ENCODE results near the gene FAAH.

Gene FAAH

DNA sequence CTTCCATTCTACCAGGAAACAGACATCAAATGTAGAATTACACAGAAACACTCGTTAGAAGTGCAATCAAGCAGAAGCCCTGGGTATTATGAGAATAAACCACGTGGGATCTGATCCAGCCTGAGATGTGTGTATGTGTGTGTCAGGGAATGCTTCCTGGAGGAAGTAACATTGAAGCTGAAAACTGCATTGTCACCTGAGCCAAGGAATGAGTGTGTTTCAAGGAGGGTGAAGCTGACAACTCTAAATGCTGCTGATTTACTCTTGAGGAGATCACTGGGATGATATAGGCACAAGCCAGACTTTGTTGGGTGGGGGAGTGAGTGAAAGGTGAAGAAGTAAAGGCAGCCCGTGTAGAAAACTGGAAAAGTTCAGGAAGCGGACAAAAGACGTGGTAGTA is 27.6 kb downstream of the FAAH start:
- no peak for DNase-seq

DNA sequence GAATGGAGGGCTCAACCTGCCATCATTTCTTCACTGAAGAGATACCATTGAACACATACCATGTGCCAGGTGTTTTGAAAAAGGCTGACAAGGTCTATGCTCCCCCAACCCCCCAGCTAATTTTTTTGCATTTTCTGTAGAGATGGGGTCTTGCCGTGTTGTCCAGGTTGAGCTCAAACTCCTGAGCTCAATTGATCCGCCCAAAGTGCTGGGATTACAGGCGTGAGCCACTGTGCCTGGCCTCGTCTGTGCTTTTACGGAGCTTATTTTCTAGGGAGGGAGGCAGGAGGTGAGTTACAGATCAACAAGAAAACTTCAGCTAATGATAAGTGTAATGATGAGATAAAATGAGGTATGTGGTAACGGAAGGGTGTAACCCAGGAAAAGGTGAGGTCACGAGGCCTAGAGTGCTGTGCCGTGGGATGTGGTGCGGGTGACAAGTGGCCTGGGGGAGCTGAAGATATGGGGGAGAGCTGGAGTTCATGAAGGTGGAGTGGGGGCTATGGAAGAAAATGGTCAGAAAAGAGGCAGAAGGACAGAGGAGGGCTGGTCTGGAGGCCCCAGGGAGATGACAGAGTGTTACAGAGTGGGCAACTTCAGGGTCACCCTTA is 28.2 kb downstream of the FAAH start:
- DNase-seq = no peak

DNA sequence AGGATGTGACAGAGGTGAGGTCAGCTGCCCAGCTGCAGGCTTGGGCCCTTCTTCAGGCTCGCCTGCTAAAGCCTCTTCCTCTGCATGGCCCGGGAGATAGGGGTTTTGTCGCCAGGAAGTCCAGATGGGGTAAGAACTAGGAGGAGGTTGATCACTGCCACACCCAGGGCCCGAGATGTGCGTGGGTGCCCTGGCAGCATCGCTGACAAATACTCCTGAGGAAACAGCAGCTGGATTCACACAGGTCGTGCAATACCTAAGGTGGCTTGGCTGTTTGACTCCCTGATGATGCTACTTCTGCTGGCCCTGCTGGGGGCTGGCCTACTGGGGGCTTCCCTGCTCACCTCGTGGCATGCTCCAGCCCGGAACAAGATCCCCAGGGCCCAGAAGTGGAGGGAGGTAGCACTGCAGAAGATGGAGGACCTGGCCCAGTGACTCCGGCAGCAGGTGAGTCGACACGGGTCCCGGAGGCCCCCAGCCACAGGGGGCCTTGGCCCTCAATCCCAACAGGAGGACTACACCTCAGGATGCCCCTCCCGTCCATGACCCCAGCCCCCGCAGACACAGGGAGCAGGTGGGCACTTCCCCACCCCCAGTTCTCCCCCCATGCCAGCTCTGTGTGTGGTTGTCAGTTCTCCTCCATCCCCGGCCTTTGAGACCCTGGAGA is 29.6 kb downstream of the FAAH start:
- DNase-seq = no peak

DNA sequence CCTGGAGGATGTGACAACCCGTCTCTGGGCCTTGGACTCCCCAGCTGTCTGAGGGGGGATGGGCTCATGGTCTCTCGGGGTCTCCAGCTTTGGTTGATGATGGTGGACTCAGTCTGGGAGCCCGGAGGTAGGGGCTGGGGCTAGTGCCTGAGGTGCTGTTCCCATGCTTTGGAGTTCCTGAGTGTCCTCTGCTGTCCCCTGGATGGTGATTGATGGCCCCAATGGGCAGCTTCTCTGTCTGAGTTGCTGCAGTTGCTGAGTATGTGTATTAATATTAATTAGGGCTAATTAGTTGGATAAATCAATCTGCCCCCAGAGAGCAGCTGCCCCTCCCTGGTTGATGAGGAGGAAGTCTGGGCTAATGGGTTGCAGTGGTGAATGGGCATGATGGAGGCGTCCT is 30.6 kb downstream of the FAAH start:
- DNase-seq = no peak

DNA sequence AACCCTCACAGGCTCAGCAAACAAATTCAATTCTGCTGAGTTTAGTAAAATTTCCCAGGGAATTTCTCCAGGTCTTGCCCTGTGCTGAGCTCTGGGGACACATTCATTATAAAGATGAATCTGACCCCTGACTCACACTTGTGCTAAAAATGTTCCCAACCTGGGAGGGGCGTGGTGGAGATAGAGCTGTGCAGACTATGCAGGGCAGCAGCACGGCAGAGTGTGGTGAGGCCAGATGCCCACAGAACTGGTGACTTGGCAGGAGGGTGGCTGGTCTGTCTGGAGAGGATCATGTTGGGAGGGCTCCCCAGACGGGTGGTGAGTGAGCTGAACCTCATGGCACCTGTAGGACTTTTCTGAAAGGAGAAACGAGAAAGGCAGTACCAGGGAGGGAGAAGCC is 31.6 kb downstream of the FAAH start:
- no peak for DNase-seq

DNA sequence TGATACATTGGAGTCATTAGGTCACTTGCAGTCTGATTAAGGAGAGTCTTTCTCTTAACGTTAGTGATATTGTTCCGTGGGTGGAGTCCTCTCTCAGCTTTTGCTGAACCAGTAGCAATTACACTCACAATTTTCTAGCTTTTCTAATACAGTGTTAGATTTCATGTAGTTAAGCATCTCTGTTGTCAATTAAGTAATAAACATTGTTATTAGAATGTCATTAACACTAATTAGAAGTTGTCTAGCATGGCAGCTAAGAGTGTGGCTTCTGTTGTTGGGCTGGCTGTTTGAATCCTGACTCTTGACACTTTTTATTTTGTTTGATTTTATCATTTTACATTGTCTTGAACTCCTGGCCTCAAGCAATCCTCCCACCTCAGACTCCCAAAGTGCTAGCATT is 33.4 kb downstream of the FAAH start:
- DNase-seq = no peak

DNA sequence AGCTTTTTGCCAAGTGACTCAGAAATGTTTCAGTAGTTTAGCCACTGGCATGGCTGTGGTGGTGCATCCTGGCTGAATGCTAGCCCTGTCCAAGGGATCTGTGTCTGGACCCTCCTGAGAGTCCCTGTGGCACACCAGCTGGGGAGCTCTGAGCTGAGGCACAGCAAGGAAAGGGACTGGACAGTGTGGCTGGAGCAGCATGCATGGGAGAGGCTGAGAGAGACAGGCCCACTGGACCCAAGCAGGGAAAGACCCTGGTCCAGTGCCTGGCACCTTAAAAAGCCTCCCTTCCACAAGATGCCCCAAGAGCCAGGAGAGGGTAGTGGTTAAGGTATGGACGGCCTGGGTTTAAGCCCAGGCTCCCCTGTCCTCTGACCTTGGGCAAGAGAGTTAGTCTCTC is 35.3 kb downstream of the FAAH start:
- no peak for DNase-seq

DNA sequence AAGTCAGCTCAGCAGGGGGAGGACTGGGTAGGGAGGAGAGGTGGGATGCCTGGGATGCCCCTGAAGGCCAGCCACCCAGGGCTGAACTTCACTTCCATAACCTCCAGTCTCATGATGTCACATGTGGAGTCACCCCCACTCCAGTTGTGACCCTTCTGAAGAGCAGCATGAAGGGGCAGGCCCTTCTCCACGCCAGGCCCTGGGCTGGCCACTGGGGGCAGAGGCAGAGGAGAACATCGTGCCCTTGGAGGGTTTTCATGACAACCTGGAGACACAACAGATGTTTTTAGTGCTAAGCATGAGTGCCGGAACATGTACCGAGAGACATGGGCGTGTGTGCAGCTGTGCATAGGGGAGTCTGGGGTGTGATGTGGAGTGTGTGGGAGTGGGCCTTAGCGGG is 37.6 kb downstream of the FAAH start:
- no peak for DNase-seq

DNA sequence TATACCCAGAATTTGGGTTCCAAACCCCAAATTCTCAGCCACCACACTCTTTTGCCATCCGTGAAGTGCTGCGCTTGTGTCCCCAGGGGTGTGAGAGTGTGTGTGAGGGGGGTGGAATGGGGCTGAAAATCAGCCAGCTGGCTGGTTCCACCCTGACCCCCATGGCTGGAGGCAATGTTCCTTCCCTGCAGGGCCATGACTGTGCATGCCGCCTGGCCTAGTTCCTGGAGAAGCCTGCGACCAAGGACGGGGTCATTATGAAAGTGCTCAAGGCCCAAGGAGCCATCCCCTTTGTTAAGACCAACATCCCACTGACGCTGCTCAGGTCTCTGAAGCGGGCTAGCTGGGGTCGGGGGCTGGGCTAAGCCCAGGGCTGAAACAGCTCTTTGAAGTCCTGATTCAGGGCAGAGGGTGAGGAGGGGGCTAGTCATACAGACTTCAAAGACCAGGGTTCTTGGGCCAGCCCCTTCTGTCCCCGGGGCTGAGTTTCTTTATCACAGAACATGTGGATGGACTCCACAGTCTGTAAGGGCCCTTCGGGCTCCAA is 38.7 kb downstream of the FAAH start:
- DNase-seq = no peak

DNA sequence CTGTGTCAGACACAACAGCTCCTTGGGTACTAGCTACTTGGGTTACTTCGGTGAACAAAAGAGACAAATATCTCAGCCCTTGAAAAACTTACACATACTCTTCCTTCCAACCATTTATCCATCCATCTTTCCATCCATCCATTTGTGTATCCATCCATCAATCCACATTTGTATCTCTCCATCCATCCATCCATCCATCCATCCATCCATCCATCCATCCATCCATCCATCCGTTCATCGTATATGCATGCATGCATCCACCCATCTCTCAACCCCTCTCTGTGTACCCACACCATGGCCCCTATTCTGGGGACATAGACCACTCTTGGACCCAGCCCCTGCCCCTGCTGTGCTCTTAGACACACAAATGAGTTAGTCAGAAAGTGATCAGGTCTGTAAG is 40.2 kb downstream of the FAAH start:
- no peak for DNase-seq

DNA sequence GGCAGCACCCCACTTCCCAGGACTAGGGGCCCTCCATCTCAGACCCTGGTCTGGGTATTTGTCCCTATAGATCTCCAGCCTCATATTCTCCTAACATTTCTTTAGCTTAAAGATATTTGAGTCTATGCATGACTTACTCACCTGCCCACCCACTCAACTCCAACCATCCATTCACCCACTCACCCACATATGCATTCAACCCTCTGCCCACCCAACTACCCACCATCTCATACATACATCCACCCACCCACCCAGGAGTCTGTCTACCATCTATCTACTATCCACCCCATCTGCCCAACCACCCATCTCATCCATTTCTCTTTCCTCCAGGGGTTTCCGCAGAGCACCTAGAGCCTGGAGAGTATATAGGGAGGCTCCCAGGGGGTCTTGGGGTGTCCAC is 42.7 kb downstream of the FAAH start:
- no peak for DNase-seq

DNA sequence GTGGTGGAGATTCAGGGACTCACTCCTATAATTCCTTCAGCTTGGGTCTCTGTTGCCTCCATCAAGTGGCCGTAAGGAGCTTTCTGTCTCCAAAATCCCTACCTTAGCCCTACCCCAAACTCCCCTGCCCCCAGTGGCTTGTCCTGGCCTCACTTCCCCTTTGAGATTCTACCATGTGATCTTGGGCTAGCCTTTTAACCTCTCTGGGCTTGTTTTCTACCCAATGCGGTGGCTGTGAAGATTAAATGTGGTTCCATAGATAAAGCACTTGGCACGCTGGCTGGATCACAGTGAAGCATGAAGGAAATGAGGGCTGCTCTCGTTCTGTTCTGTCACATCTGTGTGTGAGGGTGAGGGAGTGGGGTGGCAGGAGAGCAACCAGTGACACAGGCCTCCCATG is 43.6 kb downstream of the FAAH start:
- no peak for DNase-seq

DNA sequence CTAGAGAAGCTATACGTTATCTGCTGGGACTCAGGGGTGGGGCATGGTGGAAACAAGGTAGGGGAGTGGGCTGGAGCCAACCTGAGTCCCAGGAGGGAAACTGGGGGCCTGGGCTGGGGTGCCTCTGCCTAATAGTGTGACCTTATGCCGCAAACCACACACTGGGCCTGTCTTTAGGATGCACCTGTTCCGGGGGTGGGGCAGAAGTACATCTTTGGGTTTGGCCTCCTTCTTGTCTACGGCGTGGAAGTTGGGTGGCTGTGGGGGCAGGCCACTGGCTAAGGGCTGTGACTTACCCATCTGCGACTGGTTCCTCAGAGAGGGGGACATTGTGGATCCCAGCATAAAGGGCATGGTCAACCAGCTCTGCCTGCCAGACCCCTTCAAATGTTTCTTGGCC is 44.2 kb downstream of the FAAH start:
- no peak for DNase-seq

DNA sequence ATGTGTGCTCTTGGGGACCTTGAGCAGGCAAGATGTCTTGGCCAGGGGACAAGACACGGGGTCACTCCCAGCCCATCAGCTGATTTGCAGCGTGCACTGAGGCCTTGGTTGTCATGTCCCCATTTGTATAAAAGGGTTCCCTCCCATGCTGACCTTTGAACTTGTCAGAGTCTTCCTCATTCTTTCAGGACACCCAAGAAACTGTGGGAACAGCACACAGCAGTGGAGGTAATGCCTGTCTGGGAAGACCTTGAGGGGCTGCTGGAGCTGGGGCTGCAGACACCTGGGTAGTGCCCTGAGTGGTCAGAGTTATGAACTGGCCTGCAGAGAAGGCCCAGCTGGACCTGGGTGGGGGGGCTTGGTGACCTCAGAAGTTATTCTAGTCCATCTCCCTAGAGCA is 46.4 kb downstream of the FAAH start:
- no peak for DNase-seq

DNA sequence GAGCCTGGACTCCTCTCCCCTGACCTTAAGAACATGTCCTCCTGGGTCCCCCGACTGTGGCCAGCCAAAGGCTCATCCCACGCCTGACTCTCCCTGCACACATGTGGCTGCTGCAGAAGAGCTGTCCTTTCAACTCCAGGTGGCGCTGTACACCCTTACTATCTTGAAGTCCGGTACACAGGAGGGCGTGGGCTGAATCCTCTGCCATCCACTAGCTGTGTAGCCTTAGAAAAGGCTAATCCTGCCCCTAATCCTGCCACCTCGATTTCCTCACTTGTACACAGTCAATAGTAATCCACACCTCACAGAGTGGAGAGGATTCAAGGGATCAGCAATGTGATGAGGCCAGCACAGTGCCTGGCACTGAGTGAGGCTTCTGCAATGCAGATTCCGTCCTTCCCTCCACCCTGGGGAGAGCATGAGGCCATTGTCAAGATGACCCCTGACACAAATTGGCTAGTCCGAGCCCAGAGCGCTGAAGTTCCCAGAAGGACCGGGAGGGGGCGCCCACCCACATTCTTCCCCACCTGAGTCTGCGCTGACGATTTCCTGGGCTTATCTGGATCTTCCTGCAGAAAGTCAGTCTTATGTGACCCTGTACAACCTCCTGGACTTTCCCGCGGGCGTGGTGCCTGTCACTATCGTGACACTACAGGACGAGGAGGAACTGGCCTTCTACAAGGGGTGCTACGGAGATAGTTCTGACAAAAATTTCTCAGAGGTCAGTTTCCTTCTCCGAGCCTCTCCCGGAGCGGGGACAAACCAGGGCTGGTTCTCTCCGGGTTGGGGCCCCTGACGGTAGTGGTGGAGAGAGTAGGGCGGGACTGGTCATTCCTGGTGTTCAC is 48.4 kb downstream of the FAAH start:
- peak; percentile 68 for DNase-seq

DNA sequence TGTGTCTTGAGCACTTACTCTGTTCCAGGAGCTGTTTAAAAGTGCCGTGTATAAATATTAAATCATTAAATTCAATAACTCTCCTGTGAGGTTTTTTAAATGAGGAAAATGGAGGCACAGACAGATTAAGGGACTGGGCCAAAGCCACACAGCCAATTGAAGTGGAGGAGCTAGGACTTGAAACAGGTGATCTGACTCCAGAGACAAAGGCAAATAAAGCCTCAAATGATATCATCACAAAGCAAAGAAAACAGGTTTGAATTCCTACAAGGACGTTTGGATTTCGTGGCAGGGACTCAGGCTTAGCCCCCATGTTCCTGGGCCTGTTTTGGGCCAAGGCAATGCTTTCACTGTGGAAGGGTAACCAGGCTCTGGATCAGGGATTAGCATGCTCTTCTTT is 50.3 kb downstream of the FAAH start:
- DNase-seq = no peak

DNA sequence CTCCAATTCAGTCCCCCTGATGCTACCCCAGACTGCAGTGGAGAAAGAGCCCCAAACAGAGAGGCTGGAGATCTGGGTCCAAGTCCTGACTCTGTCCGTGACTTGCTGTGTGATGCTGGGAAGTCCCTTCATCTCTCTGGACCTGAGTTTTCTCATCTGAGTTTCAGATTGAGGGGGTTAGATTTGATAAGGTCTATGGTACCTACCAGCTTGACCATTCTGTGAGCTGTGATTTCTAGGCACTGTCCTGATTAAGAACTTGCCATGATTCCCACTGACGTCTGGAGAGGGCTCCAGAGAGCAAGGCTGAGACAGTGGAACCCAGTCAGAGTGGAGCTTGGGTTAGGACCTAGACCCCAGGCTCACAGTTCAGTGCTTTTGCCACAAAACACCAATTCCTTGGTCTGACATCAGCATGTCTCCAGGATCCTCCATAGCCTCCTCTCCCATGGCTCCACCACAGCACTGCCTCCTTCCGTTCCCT is 51.7 kb downstream of the FAAH start:
- DNase-seq = no peak

DNA sequence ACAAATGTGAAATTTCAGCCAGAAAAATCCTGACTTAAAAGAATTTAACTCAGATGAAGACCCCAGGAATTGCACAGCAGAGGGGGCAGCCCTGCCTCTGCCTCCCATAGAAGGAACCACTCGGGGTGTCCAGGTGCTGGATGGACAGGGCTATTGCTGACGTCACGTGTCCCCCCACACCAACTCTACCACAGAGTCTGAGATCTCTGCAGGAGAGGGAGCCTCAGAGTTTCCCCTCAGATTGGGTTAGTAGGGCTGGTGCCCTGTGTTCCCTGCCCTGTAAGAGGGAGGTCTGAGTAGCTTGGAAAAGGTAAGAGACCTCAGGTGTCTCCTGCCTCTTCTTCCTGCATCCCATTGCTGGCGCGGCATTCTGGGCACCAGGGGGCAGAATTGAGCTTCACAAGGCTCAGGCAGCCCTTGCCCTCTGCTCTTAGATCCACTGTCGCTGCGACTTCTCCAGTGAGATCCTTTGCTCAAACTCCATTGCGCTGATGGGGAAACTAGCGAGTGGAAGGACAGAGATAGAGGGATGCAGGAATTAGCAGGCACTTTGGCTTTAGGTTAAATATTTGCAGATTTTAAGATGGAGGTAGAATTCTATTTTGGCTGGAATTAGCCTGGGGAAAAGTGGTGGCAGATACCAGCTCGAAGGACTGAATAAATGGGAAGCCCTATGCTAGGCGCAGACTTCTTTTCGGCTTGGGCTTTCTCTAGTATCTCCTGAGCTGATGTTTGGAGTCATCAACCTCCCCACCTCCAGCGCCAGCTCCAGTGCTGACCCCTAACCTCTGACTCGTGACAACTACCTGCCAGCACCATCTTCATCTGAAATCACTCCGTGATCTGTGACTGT is 52.8 kb downstream of the FAAH start:
- peak; percentile 68 for DNase-seq

DNA sequence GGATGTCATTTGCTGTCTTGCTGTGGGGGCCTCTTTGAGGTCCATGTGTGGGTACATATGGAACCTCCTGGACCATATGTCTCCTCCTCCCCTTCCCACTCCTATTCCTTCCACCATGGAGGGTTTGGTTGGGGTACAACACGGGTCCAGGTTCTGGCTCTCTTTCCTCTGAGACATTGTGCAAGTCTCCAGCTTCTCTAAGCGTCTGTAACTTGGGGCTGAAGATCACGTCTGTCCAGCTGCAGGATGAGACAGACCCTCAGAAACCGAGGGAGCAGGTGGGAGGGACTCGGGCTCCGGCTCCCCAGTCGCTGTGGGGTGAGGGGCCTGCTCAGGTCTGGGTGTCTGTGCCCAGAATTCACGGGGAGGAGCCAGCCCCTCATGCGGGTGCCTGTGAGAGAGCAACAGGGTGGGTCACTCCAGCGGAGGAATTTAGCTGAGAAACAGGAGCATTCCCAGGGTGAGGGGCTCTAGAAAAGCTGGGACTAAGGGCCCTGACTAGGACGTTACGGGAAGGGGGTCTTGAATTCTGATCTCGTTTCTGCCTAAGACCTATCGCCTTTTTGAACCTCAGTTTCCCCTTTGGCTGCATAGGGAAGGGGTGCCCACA is 53.5 kb downstream of the FAAH start:
- DNase-seq = peak; percentile 25

DNA sequence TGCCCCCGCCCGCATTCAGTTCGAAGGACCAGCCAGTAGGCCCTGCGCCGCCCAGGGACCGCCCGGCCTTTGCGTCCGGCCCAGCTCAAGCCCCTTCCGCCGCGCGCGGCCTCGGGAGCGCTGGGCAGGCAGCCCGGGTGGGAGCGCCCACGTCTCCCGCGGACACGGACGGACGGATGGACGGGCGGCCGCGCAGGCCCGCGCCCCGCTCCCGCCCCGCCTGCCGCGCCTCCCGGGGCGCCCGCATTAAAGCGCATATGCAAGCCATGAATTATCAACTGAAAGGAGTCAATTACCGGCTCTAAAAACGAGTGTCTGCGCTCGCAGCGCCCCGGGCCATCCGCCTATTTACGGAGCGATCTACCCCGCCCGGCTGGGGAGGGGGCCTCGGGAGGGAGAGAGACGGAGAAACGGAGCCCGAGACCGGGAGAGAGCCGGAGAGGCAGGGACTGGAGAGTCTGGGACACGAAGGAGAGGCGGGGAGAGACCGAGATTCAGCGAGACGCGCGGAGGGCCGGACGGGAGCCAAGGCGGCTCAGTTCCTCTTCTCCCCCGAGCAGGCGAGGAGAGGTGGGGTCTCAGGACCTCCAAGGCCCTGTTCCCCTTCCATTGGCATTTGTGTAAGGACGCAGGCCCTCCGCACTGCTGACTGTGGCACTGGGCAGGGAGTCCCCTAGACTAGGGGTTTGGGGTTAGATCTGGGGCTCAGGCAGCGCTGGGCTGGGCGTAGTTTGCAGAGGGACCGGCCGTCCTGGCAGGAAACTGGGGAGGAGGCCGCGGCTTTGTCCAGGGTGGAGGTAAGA is 54.2 kb downstream of the FAAH start:
- peak; percentile 64 for DNase-seq

Measured in right kidney (tissue), 1 donor.